Umbilical cord (tissue), 2 donors: ENCODE data around the gene CEL. TPM values are rescaled to one million over a fixed set of nuclear protein-coding genes. Genes with fewer than 3 reads are reported as not detected.

Experiments
- DNase-seq: peaks from one replicate; pipeline ENCODE4 v3.0.0-alpha.2; 2015; ENCODE audit warnings: low spot score
- total RNA-seq: library from RNA; depleted of rRNA; stranded (reverse); fragments of >200 nt; gene quantifications from one replicate; pipeline ENCODE4 v1.2.3, GENCODE V29; 2014; ENCODE audit warnings: low replicate concordance; ENCODE audit not compliant: insufficient read depth

Gene CEL
- total RNA-seq, 1 donor from 2014 or later = not detected

GRCh38 chr9:133116346-133117231, 54.8 kb downstream of the CEL start:
- DNase-seq = no peak

GRCh38 chr9:133117271-133118178, 55.7 kb downstream of the CEL start:
- no peak for DNase-seq

- DNase-seq = no peak
These were observed 56.4 kb downstream of the CEL start for GRCh38 chr9:133118179-133118520.

- DNase-seq = no peak
These were observed 56.8 kb downstream of the CEL start for GRCh38 chr9:133118568-133118967.

- peak; percentile 52 for DNase-seq
These were observed 57.5 kb downstream of the CEL start for GRCh38 chr9:133119103-133119845.

GRCh38 chr9:133119846-133120500, 58.2 kb downstream of the CEL start:
- DNase-seq = no peak

- peak; percentile 35 for DNase-seq
These were observed 58.9 kb downstream of the CEL start for GRCh38 chr9:133120501-133121197.

Other genes with a start within 250 kb of the CEL start
- gene AK8, start 183.7 kb upstream of the CEL start, total RNA-seq = 0.48 TPM
- gene SPACA9, start 183.1 kb upstream of the CEL start, total RNA-seq = 3.1 TPM
- 36.4 TPM for gene TSC1, start 117.4 kb upstream of the CEL start, total RNA-seq
- gene GFI1B, start 83.3 kb upstream of the CEL start, total RNA-seq = 0.48 TPM
- 15.4 TPM for gene GTF3C5, start 31.0 kb upstream of the CEL start, total RNA-seq
- gene RALGDS, start 59.3 kb downstream of the CEL start, total RNA-seq = 21.9 TPM
- 18.3 TPM for gene GBGT1, start 101.9 kb downstream of the CEL start, total RNA-seq
- gene OBP2B, start 147.3 kb downstream of the CEL start, total RNA-seq = not detected
- gene ABO, start 213.2 kb downstream of the CEL start, total RNA-seq = 0.48 TPM